ENCODE data around the gene DNMT3L.

DNA sequence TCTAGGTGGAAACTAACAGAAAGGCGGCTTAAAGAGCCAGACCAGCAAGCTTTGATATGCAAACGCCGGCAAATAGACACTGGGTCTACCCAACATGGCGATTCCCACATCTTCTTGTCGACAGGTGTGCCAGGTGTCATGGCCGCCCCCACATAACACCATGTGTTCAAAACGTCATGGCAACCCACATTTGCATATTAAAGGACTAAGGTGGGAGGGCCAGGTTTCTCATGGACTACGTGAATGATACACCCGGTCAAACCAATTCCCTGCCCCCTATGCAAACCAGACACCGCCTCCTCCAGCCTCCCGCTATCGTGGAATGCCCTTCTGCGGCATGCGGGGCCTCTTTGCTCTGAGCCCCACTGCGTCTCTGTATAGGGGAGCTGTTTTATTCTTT lies 62.2 kb downstream of the DNMT3L start:
- TF ChIP-seq CTCF (IDR thresholded peaks at IDR 0.05) (no peak), POLR2A (IDR thresholded peaks at IDR 0.05) (no peak)
